GM21576 (cell line): ENCODE data around the gene NAALAD2.
"Not testable (repeated sequence)": the region's sequence is repeated elsewhere in the genome, so short reads cannot be mapped to it uniquely, and the experiment has no call there.

Source experiments
- ATAC-seq: cut with Tn5 transposase; IDR thresholded peaks from one replicate; pipeline ENCODE4 v1.9.1; 2021; ENCODE audit warnings: mild to moderate bottlenecking, moderate library complexity; ENCODE audit not compliant: unreplicated experiment

NAALAD2 gene

GRCh38 chr11:90239967-90240636 is 105.6 kb downstream of the NAALAD2 start:
- ATAC-seq, result not testable (repeated sequence)

- no peak for ATAC-seq
Observed at GRCh38 chr11:90241414-90241813, 107.0 kb downstream of the NAALAD2 start.
